ENCODE results near the gene RBAK.
"Not testable (repeated sequence)": the region's sequence is repeated elsewhere in the genome, so short reads cannot be mapped to it uniquely, and the experiment has no call there.

RBAK gene

GRCh38 chr7:5053175-5053574, 7.5 kb downstream of the RBAK start:
- no peak for DNase-seq

DNA sequence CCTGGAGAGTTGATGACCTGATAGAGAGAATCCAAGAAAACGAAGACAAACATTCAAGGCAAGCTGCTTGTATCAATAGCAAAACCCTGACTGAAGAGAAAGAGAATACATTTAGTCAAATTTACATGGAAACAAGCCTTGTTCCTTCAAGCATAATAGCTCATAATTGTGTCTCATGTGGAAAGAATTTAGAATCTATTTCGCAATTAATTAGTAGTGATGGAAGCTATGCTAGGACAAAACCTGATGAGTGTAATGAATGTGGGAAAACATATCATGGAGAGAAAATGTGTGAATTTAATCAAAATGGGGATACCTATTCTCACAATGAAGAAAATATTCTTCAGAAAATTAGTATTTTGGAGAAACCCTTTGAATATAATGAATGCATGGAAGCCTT, 18.0 kb downstream of the RBAK start:
- DNase-seq: no peak

- no peak for DNase-seq
Measured at GRCh38 chr7:5064391-5065106, 18.9 kb downstream of the RBAK start.

DNA sequence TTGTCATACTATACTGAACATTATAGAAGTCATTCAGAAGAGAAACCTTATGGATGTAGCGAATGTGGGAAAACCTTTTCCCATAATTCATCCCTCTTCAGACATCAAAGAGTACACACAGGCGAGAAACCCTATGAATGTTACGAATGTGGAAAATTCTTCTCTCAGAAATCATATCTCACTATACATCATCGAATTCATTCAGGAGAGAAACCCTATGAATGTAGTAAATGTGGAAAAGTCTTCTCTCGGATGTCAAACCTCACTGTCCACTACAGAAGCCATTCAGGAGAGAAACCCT, 19.4 kb downstream of the RBAK start:
- DNase-seq: no peak

DNA sequence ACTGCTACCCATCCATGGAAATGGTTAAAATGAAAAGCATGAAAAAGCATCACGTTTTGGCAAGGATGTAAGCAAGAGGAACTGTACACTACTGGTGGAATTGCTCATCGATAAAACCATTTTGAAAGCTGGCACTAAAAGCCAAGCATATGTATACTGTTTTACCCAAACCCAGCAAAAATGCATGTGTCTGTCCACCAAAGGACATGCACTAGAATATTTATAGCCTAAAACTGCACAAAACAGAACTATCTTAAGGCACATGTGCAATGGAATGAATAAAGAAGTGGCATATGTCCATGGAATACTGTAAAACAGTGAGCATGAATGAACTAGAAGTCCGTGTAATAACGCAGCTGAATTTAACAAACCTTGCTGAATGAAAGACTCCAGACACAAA, 22.9 kb downstream of the RBAK start:
- no peak for DNase-seq

GRCh38 chr7:5070206-5070605, 24.5 kb downstream of the RBAK start:
- DNase-seq: no peak

DNA sequence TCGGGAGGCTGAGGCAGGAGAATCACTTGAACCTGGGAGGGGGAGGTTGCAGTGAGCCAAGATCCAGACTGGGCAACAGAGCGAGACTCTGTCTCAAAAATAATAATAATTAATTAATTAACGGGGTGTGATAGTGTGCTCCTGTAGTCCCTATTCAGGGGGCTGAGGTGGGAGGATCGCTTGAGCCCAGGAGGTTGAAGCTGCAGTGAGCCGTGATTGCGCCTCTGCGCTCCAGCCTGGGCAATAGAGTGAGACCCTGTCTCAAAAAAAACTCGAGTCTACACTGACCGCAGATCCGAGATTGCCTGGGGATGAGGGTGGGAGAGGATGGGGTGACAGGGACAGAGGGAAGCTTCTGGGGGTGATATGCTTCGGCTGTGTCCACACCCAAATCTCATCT, 29.5 kb downstream of the RBAK start:
- not testable (repeated sequence) for DNase-seq

GRCh38 chr7:5077740-5078139, 32.1 kb downstream of the RBAK start:
- no peak for DNase-seq

- DNase-seq: no peak
Measured at GRCh38 chr7:5082806-5083205, 37.1 kb downstream of the RBAK start.

GRCh38 chr7:5083311-5083711, 37.7 kb downstream of the RBAK start:
- DNase-seq: no peak

GRCh38 chr7:5086256-5086655, 40.6 kb downstream of the RBAK start:
- no peak for DNase-seq

- not testable (repeated sequence) for DNase-seq
Measured at GRCh38 chr7:5088228-5088833, 42.7 kb downstream of the RBAK start.

- DNase-seq: no peak
Measured at GRCh38 chr7:5088906-5089305, 43.2 kb downstream of the RBAK start.

GRCh38 chr7:5093948-5094347, 48.3 kb downstream of the RBAK start:
- DNase-seq: no peak

DNA sequence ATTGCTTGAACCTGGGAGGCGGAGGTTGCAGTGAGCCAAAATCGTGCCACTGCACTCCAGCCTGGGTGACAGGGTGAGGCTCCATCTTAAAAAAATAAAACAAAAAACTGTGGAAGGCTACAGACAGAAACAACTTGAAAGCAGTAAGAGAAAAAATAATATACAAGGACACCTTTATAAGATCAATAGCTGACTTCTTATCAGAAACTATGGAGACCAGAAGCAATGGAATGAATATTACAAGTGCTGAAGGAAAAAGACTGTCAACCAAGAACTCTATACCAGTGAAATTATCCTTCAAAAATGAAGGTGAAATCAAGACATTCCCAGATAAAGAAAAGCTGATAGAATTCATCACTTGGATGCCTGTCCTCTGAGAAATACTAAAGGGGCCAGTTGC, 49.0 kb downstream of the RBAK start:
- peak; percentile 17 for DNase-seq

DNA sequence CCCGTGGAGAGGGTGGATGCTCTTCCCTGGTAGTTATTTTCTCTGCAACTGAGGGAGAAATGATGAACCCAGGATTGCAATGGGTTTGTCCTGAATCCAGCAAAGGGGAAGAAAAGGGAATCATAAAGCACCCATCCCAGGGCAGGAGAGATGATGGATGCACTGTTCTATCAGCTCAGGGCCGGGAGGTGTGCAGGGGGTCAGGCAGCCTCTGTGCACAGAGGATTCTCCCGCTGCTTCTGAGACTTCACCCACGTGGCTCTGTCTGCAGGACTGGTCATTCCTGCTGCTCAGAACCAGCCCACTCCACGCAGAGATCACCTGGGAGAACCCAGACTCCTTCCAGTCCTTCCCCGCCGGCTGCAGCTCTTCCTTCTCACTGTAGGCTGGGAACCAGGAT, 70.7 kb downstream of the RBAK start:
- no peak for DNase-seq

DNA sequence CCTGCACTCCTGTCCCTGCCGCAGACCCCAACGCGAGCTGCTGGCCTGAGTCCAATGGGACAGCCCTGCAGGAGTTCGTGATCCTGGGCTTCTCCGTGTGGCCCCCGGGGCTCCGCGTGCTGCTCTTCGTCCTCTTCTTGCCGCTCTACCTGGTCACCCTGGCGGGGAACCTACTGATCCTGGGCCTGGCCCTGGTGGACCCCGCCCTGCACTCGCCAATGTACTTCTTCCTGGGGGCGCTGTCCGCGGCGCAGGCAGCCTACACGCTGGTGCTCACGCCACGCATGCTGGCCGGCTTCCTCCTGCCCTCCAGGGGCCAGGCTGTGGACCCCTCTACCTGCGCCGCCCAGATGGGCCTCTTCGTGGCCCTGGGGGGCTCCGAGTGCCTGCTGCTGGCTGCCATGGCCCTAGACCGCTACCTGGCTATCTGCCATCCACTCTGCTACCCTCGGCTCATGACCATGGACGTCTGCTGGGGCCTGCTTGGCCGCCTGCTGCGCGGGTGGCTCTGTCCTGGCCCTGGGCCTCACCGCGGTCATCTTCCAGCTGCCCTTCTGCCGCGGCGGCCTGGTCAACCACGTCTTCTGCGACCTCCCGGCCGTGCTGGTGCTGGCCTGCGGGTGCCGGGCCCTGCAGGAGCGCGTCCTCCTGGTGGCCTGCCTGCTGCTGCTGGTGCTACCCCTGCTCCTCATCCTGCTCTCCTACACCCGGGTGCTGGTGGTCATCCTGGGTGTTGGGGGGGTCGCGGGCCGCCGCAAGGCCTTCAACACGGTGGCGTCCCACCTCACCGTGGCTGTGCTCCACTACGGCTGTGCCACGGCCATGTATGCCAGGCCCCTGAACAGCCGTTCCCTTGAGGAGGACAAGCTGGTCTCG, 71.7 kb downstream of the RBAK start:
- no peak for DNase-seq

Data from MV-4-11 (cell line).